ENCODE results near the gene VEZT.

- no peak for TF ChIP-seq CTCF (conservative IDR thresholded peaks at IDR 0.05; ENCODE audit: low read length)
- TF ChIP-seq EZH2phosphoT487 (IDR thresholded peaks at IDR 0.05; ENCODE audit: borderline replicate concordance, low read depth, low read length) = no peak
Observed at GRCh38 chr12:95342008-95342407, 124.4 kb downstream of the VEZT start.

Data from OCI-LY7 (cell line).